GM12801 (cell line): ENCODE data around the gene RABGGTA.

Source experiments
- TF ChIP-seq, protein P1 (sequence below): IDR thresholded peaks from one replicate; pipeline ENCODE4 v1.5.1; 2011; ENCODE audit warnings: control low read depth; ENCODE audit not compliant: insufficient read length; ENCODE audit errors: extremely low read depth

The RABGGTA gene

DNA sequence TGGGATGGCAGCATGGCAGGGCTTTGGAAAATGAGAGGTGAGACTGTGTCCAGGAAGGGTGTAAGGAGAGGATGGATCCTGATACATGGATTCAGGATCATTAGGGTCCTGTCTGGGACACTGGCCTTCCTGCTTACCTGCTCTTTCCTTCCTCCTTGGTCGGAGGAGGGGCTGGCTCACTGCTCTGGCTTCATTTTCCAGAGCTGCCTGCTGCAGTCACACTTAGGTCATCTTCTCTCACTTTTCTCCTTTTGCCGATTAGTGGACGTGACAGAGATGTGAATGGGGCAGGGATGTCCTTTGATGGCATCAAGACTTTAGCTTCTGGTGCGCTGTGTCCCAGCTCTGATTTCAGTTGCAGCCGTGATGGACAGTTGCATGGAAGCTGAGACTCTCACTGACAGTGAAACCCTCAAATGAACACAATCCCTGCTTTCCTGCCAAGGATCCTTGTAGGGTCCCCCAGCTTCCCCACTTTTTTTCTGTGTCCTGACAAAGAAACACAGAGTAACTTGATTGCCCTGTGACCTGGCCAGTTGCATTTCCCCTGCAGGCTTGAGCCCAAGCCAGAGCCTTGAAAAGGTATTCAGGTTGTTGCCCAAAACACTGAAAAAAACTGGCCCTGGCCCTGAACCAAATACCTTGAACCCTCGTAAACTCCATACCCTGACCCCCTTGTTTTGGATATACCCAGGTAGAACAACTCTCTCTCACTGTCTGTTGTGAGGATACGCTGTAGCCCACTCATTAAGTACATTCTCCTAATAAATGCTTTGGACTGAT, 37.1 kb upstream of the RABGGTA start:
- TF ChIP-seq, protein P1, sequence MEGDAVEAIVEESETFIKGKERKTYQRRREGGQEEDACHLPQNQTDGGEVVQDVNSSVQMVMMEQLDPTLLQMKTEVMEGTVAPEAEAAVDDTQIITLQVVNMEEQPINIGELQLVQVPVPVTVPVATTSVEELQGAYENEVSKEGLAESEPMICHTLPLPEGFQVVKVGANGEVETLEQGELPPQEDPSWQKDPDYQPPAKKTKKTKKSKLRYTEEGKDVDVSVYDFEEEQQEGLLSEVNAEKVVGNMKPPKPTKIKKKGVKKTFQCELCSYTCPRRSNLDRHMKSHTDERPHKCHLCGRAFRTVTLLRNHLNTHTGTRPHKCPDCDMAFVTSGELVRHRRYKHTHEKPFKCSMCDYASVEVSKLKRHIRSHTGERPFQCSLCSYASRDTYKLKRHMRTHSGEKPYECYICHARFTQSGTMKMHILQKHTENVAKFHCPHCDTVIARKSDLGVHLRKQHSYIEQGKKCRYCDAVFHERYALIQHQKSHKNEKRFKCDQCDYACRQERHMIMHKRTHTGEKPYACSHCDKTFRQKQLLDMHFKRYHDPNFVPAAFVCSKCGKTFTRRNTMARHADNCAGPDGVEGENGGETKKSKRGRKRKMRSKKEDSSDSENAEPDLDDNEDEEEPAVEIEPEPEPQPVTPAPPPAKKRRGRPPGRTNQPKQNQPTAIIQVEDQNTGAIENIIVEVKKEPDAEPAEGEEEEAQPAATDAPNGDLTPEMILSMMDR: no peak

DNA sequence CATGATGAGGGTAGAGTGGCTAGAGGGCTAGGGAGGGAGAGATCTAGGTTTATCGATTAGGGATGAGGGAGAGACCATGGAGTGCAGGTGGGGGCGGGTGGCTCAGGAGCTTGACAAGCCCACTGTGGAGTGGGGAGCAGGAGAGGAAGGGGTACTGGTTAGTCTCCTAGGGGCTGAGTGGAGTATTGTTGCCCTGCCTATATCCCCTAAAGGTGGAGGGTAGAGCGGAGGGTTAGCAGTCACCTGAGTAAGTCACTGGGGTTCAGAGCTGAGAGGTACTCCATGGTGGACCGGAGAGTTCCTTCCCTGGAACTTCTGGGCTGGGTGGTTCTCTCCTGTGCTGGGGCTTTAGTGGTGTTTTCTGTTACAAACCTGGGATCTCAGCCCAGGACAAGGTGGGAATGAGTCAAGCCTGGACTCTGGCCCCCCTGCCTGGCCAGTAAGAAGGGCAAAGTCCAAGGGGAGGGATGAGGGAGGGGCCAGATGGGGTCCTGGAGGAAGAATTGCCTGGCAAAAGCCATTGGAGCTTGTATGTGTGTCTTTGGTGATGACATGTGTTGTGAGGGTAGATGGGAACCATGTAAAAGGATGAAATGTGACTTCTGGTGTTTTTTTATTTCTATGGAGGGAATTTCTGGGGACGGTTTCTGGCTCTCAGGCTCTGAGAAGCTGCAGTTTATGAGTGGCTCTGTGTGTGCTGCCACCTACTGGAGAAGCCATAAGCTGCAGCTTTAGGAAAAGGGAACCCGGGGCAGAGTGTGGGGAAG, 36.4 kb upstream of the RABGGTA start, which contains the start of gene CIDEB:
CIDEB (minus strand) TSS at position 403 of the 767 bp plus-strand sequence; CDS start at position 284, 119 bp downstream.
- TF ChIP-seq, protein P1: no peak

DNA sequence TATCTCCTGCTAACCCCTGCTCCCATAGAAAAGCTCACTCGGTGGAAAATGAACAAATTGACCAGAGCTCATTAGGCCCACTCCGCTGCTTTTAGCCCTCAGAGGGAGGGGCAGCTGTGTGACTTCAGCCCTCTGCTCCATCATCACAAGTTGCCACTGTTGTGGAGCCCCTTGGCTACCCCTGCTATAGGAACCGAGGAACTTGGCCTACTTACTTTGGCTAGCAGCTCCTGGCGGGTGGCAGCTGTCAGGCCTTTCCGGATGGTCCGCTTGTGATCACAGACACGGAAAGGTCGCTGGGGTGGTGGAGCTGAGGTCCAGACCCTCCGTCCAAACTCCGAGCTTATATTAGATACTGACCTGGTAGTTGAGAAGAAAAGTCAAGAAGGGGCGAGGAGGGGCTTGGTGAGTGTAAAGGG, 35.8 kb upstream of the RABGGTA start:
- TF ChIP-seq, protein P1: no peak

DNA sequence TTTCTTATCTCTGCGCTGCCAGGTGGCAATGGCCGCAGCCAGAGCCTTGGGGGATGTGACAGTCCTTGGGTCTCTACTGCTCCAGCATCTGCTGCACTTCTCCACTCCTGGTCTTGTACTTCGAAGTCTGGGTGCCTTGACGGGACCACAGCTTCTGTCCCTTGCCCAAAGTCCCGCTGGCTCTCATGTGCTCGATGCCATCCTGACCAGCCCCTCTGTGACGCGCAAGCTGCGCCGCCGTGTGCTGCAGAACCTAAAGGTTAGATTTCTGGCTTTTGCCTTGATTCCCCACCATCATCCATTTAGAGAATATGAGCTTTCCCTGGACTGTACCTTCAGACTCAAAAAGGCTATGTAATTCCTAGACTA, 32.6 kb upstream of the RABGGTA start:
- TF ChIP-seq, protein P1: no peak

DNA sequence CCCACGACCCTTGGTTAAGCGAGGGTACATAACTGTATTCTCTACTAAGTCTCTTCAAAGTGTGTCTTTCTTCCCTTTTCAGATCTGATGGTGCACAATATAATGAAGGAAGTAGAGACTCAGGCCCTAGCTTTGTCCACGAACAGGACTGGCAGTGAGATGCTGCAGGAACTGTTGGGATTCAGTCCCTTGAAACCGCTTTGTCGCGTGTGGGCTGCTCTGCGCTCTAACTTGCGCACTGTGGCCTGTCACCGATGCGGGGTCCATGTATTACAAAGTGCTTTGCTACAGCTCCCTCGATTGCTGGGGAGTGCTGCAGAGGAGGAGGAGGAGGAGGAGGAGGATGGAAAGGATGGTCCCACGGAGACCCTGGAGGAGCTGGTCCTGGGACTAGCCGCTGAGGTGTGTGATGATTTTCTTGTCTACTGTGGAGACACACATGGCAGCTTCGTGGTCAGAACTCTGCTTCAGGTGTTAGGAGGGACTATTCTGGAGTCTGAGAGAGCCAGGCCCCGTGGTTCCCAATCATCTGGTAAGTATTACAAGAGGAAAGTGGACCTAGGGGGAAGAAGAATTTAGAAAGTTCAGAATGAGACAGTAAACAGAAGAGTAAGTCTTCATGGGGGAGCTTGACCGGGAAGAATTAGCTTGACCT, 29.1 kb upstream of the RABGGTA start:
- TF ChIP-seq, protein P1: no peak

DNA sequence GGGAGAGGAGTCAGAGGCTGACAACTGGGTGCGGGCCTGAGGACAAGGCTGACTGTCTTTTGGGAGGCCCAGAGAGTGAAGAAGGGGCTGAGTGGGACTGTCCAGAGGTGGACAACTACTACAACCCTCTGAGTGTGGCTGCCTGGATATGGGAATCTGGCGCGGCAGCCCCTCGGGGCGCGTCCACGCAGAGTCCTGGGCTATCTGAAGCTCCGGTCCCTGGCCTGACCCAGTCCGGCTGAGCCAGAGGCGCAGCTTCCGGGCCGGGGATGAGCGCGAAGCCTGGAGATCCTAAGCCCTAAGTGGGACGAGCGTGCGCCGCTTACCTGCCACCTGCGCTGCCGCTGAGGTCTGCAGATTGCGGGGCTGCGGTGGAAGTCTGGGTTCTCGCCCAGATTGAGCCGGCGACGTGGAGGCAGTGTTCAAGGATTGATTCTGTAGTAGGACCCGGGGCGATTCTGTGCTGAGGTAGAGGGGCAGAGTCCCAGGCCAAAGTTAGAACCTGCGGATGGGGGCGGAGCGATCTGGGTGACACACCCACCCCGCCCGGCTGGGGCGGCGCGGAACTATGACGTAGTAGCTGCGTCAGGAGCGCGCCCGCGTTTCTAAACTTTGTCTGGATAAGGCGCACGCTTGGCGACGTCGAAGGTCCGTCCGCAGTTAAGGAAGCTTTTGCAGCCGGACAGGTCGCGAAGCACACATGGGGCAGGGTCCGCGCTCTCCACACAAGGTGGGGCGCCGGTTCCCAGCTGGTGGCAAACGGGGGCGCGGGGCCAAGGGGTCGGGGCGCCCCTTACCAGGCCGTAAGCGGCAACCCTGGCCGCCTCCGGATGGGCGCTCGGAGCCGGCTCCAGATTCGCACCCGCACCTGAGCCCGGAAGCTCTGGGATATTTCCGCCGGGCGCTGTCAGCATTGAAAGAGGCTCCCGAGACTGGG, 28.1 kb upstream of the RABGGTA start, which contains the start of the genes DHRS1 and NOP9:
DHRS1 (minus strand) TSS at position 526 of the 937 bp plus-strand sequence. CDS start 674 bp downstream, outside the sequence.
NOP9 (plus strand) TSS at position 596 of the 937 bp plus-strand sequence; CDS start at position 701, 105 bp downstream.
- TF ChIP-seq, protein P1: no peak
